K562 (cell line): Measurements from ENCODE around the gene CCDC85C. TPM values are rescaled to one million over a fixed set of nuclear protein-coding genes. Genes with fewer than 3 reads are reported as not detected.
A peak's percentile ranks its signal among the peaks of the same experiment; 100 is the strongest.

ENCODE experiments used
- PHB2 ChIP-seq: fragments of 450-650 bp; IDR thresholded peaks from 2 replicates; pipeline ENCODE4 v1.6.1; 2017; ENCODE audit warnings: low read depth
- REST ChIP-seq, 2 experiments: fragments of 450-650 bp; formaldehyde crosslinking in 1 of 2; IDR thresholded peaks; 2 replicates each; pipeline versions ENCODE4 v1.4.0 to v1.6.1; 2014 to 2020; ENCODE audit warnings: mild to moderate bottlenecking in 2 of 2, borderline replicate concordance in 1 of 2, low read depth in 1 of 2
- TRIM28 ChIP-seq: fragments of 450-650 bp; IDR thresholded peaks from 2 replicates; pipeline ENCODE4 v1.6.1; 2017
- ZBTB11 ChIP-seq, 3 experiments: fragments of 200-800 bp in 1 of 3; fragments of 250-450 bp in 1 of 3; fragments of 450-650 bp in 1 of 3; sonication (Bioruptor Pico) in 1 of 3; sonication (Bioruptor generic) in 1 of 3; formaldehyde crosslinking in 1 of 3; IDR thresholded peaks; 2 replicates each; pipeline versions ENCODE4 v1.6.1 to v1.8.0; 2016 to 2022; ENCODE audit warnings: mild to moderate bottlenecking in 2 of 3, missing genetic modification characterization in 2 of 3, missing compliant biosample characterization in 1 of 3, moderate library complexity in 1 of 3
- ZBTB2 ChIP-seq: fragments of 450-650 bp; IDR thresholded peaks from 2 replicates; pipeline ENCODE4 v1.6.1; 2016; ENCODE audit warnings: antibody characterized with exemption
- polyA plus RNA-seq, 8 experiments: library from polyadenylated mRNA; depleted of rRNA in 4 of 8; stranded (reverse) in 5 of 8; unstranded in 3 of 8; fragments of >200 nt; fragmentation: Nextera tagmentation in 2 of 8; fragmentation: Illumina TruSeq in 1 of 8; extraction: Ambion mirVana in 2 of 8; extraction: Trizol in 1 of 8; gene quantifications; 2 replicates each; pipeline versions ENCODE4 v1.2.1 to v1.2.3, GENCODE V29; 2011 to 2014; ENCODE audit warnings: inconsistent platforms in 1 of 8, missing spikeins in 1 of 8
- total RNA-seq, 7 experiments: library from RNA; depleted of rRNA in 6 of 7; stranded (reverse); fragments of >200 nt in 6 of 7; fragmentation: Illumina TruSeq in 2 of 7; extraction: Trizol in 2 of 7; gene quantifications; 2 replicates each; pipeline versions ENCODE4 v1.2.1 to v1.2.3, GENCODE V29; 2011 to 2021; ENCODE audit warnings: low replicate concordance in 1 of 7
- TF ChIP-seq, protein P1 (sequence below): fragments of 450-650 bp; IDR thresholded peaks from 2 replicates; pipeline ENCODE4 v1.6.1; 2018; ENCODE audit not compliant: partially characterized antibody

CCDC85C gene
- total and polyA plus RNA-seq, 9 of the 15 experiments (the other 6 are each of a cell fraction or from before 2014, with no cell fraction given) = 0.18 to 22.0 (median 6.3) TPM

- TF ChIP-seq REST (IDR thresholded peaks at IDR 0.05; ENCODE audit: borderline replicate concordance) = peak; percentile 67
- TF ChIP-seq REST (CRISPR knock-in tag; IDR thresholded peaks at IDR 0.05; ENCODE audit: low read depth) = no peak
- TF ChIP-seq, protein P1, sequence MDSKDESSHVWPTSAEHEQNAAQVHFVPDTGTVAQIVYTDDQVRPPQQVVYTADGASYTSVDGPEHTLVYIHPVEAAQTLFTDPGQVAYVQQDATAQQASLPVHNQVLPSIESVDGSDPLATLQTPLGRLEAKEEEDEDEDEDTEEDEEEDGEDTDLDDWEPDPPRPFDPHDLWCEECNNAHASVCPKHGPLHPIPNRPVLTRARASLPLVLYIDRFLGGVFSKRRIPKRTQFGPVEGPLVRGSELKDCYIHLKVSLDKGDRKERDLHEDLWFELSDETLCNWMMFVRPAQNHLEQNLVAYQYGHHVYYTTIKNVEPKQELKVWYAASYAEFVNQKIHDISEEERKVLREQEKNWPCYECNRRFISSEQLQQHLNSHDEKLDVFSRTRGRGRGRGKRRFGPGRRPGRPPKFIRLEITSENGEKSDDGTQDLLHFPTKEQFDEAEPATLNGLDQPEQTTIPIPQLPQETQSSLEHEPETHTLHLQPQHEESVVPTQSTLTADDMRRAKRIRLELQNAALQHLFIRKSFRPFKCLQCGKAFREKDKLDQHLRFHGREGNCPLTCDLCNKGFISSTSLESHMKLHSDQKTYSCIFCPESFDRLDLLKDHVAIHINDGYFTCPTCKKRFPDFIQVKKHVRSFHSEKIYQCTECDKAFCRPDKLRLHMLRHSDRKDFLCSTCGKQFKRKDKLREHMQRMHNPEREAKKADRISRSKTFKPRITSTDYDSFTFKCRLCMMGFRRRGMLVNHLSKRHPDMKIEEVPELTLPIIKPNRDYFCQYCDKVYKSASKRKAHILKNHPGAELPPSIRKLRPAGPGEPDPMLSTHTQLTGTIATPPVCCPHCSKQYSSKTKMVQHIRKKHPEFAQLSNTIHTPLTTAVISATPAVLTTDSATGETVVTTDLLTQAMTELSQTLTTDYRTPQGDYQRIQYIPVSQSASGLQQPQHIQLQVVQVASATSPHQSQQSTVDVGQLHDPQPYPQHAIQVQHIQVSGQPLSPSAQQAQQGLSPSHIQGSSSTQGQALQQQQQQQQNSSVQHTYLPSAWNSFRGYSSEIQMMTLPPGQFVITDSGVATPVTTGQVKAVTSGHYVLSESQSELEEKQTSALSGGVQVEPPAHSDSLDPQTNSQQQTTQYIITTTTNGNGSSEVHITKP = peak; percentile 96
- no peak for TF ChIP-seq ZBTB11 (CRISPR knock-in tag; IDR thresholded peaks at IDR 0.05)
- no peak for TF ChIP-seq TRIM28
- TF ChIP-seq PHB2 = no peak
- TF ChIP-seq ZBTB2 = no peak
Observed at GRCh38 chr14:99604278-99604765, 315 bp upstream of the CCDC85C start (continued).
